ENCODE data around the gene RPL22.

RPL22 gene

GRCh38 chr1:6154525-6155319 is 44.7 kb downstream of the RPL22 start:
- H3K36me3 ChIP-seq (ENCODE audit: control insufficient read depth, low read length) = no peaks in the 10 kb centered on the region
- no peaks in the 10 kb centered on the region for H3F3A ChIP-seq (ENCODE audit: control insufficient read depth, insufficient read depth)
- no peak for TF ChIP-seq CTCF (IDR thresholded peaks at IDR 0.05; ENCODE audit: low read depth, low read length, poor library complexity, severe bottlenecking)
- TF ChIP-seq EZH2phosphoT487 (IDR thresholded peaks at IDR 0.05; ENCODE audit: borderline replicate concordance, low read length) = no peak
- H3K4me2 ChIP-seq (ENCODE audit: low read length) = no peak overlapping the region
- H3K4me1 ChIP-seq (ENCODE audit: control insufficient read depth, low read length) = no peaks in the 10 kb centered on the region
- no peaks in the 10 kb centered on the region for H3K9me2 ChIP-seq (replicated peaks; ENCODE audit: control insufficient read depth, low read length)
- no peak overlapping the region for H3K4me3 ChIP-seq (ENCODE audit: low read length)
- H3K9me3 ChIP-seq (ENCODE audit: control insufficient read depth, insufficient read depth, low read length) = no peaks in the 10 kb centered on the region
- no peaks in the 10 kb centered on the region for H4K20me1 ChIP-seq (ENCODE audit: control insufficient read depth, insufficient read depth, low read depth, low read length)
- no peaks in the 10 kb centered on the region for H3K79me2 ChIP-seq (ENCODE audit: control insufficient read depth, low read length)
- H3K27ac ChIP-seq (ENCODE audit: low read depth, low read length) = no peak overlapping the region
- no peaks in the 10 kb centered on the region for H3K27me3 ChIP-seq (ENCODE audit: control insufficient read depth, low read length)

- no peaks in the 10 kb centered on the region for H3K9me2 ChIP-seq (replicated peaks; ENCODE audit: control insufficient read depth, low read length)
- H4K20me1 ChIP-seq (ENCODE audit: control insufficient read depth, insufficient read depth, low read depth, low read length) = no peaks in the 10 kb centered on the region
- no peaks in the 10 kb centered on the region for H3K9me3 ChIP-seq (ENCODE audit: control insufficient read depth, insufficient read depth, low read length)
- no peak overlapping the region for H3K4me2 ChIP-seq (ENCODE audit: low read length)
- no peaks in the 10 kb centered on the region for H3K36me3 ChIP-seq (ENCODE audit: control insufficient read depth, low read length)
- H3K4me3 ChIP-seq (ENCODE audit: low read length) = no peak overlapping the region
- no peaks in the 10 kb centered on the region for H3K79me2 ChIP-seq (ENCODE audit: control insufficient read depth, low read length)
- no peaks in the 10 kb centered on the region for H3F3A ChIP-seq (ENCODE audit: control insufficient read depth, insufficient read depth)
- no peak overlapping the region for H3K27ac ChIP-seq (ENCODE audit: low read depth, low read length)
- no peaks in the 10 kb centered on the region for H3K27me3 ChIP-seq (ENCODE audit: control insufficient read depth, low read length)
- TF ChIP-seq EZH2phosphoT487 (IDR thresholded peaks at IDR 0.05; ENCODE audit: borderline replicate concordance, low read length) (no peak), CTCF (IDR thresholded peaks at IDR 0.05; ENCODE audit: low read depth, low read length, poor library complexity, severe bottlenecking) (no peak)
- no peaks in the 10 kb centered on the region for H3K4me1 ChIP-seq (ENCODE audit: control insufficient read depth, low read length)
Observed at GRCh38 chr1:6152882-6153281, 46.5 kb downstream of the RPL22 start.

- Histone ChIP-seq H3K9me2 (replicated peaks; ENCODE audit: control insufficient read depth, low read length) (no peaks in the 10 kb centered on the region), H3K27ac (ENCODE audit: low read depth, low read length) (no peak overlapping the region), H3K9me3 (ENCODE audit: control insufficient read depth, insufficient read depth, low read length) (no peaks in the 10 kb centered on the region), H3K4me3 (ENCODE audit: low read length) (no peak overlapping the region), H3K4me2 (ENCODE audit: low read length) (no peak overlapping the region), H3K27me3 (ENCODE audit: control insufficient read depth, low read length) (no peaks in the 10 kb centered on the region), H3K36me3 (ENCODE audit: control insufficient read depth, low read length) (no peaks in the 10 kb centered on the region), H4K20me1 (ENCODE audit: control insufficient read depth, insufficient read depth, low read depth, low read length) (no peaks in the 10 kb centered on the region), H3K4me1 (ENCODE audit: control insufficient read depth, low read length) (no peaks in the 10 kb centered on the region), H3F3A (ENCODE audit: control insufficient read depth, insufficient read depth) (no peaks in the 10 kb centered on the region), H3K79me2 (ENCODE audit: control insufficient read depth, low read length) (no peaks in the 10 kb centered on the region)
- no peak for TF ChIP-seq CTCF (IDR thresholded peaks at IDR 0.05; ENCODE audit: low read depth, low read length, poor library complexity, severe bottlenecking)
- no peak for TF ChIP-seq EZH2phosphoT487 (IDR thresholded peaks at IDR 0.05; ENCODE audit: borderline replicate concordance, low read length)
Observed at GRCh38 chr1:6152181-6152580, 47.2 kb downstream of the RPL22 start.

Data from DOHH2 (cell line).